Endothelial cell of umbilical vein (primary cell): ENCODE data around the gene TOPAZ1.

Source experiments
- MAX ChIP-seq: IDR thresholded peaks from 2 replicates; pipeline ENCODE4 v1.6.1; 2011; ENCODE audit not compliant: insufficient read depth, insufficient read length
- TF ChIP-seq, protein P1 (sequence below), 2 donors: IDR thresholded peaks; 1 replicate in 1 of 2; 2 replicates in 1 of 2; pipeline ENCODE4 v1.5.1; 2011; ENCODE audit warnings: low read length in 2 of 2, mild to moderate bottlenecking in 2 of 2, moderate library complexity in 2 of 2, control low read depth in 1 of 2, inconsistent platforms in 1 of 2, low read depth in 1 of 2; ENCODE audit not compliant: insufficient read depth in 1 of 2; ENCODE audit errors: extremely low read depth in 1 of 2

DNA sequence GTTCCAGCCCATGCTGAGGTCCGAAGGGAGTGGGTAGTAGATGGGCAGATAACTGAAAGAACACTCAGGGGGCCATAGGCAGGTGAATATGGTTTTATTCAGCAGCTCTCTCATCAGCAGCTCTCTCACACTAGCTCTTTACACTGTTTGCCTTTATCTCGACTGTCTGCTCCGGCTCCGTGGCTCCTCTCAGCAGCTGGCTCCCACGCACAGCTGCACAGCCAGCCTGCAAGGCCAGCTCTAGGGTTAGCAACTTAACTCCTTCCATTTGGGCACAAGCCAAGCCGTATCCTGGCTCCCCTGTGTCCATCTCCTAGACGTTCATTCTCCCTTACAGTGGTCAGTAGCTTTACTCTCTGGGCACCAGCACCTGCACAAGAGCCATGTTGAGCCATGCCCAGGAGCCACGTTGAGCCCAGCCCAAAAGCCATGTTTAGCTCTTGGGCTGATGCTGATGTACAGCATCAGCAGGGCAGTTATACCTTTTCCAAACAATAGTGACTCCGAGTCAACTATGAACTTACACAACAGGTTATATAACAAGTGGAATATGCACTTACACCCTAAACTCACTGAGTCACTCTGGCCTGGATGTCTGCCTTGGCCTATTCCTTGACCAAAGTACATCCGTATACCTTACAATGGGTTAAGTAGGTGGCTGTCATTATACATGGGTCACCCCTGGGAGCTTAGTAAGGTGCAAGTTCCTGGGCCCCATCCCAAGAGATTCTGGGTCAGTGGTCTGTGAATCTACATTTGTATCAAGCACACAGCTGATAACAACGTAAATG, 34.6 kb upstream of the TOPAZ1 start:
- TF ChIP-seq, protein P1, sequence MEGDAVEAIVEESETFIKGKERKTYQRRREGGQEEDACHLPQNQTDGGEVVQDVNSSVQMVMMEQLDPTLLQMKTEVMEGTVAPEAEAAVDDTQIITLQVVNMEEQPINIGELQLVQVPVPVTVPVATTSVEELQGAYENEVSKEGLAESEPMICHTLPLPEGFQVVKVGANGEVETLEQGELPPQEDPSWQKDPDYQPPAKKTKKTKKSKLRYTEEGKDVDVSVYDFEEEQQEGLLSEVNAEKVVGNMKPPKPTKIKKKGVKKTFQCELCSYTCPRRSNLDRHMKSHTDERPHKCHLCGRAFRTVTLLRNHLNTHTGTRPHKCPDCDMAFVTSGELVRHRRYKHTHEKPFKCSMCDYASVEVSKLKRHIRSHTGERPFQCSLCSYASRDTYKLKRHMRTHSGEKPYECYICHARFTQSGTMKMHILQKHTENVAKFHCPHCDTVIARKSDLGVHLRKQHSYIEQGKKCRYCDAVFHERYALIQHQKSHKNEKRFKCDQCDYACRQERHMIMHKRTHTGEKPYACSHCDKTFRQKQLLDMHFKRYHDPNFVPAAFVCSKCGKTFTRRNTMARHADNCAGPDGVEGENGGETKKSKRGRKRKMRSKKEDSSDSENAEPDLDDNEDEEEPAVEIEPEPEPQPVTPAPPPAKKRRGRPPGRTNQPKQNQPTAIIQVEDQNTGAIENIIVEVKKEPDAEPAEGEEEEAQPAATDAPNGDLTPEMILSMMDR (IDR thresholded peaks at IDR 0.05; ENCODE audit: extremely low read depth in 1 of 2, insufficient read depth in 1 of 2, low read depth in 1 of 2, low read length in 2 of 2): no peak
- no peak for TF ChIP-seq MAX
